Heart left ventricle (tissue), 16 donors: ENCODE measurements around the gene EPG5. TPM values are rescaled to one million over a fixed set of nuclear protein-coding genes. Genes with fewer than 3 reads are reported as not detected.

ENCODE experiments used
- ATAC-seq, 4 donors: fragments of 200-7000 bp; cut with Tn5 transposase; one replicate each; pipeline ENCODE4 v1.9.1; 2020 to 2022; ENCODE audit warnings: moderate library complexity in 4 of 4, mild to moderate bottlenecking in 3 of 4, moderate number of reproducible peaks in 1 of 4
- DNase-seq, 5 donors: peaks; one replicate each; pipeline ENCODE4 v3.0.0-alpha.2; 2020
- H3K27ac ChIP-seq, 12 donors: fragments of 200-600 bp; sonication (generic) in 4 of 12; one replicate each; pipeline versions ENCODE4 v1.5.0 to v1.8.0; 2016 to 2022; ENCODE audit warnings: mild to moderate bottlenecking in 2 of 12
- H3K27me3 ChIP-seq, 9 donors: fragments of 200-600 bp; sonication (generic) in 2 of 9; one replicate each; pipeline versions ENCODE4 v1.5.1 to v1.8.0; 2016 to 2022; ENCODE audit warnings: mild to moderate bottlenecking in 3 of 9
- H3K36me3 ChIP-seq, 9 donors: fragments of 200-600 bp; sonication (generic) in 2 of 9; one replicate each; pipeline versions ENCODE4 v1.5.0 to v1.8.0; 2018 to 2022; ENCODE audit warnings: mild to moderate bottlenecking in 2 of 9
- H3K4me1 ChIP-seq, 12 donors: fragments of 200-600 bp; sonication (generic) in 4 of 12; one replicate each; pipeline versions ENCODE4 v1.5.0 to v1.8.0; 2016 to 2022; ENCODE audit warnings: mild to moderate bottlenecking in 3 of 12
- H3K4me3 ChIP-seq, 12 donors: fragments of 200-600 bp; sonication (generic) in 4 of 12; one replicate each; pipeline versions ENCODE4 v1.5.0 to v1.8.0; 2017 to 2022; ENCODE audit warnings: mild to moderate bottlenecking in 9 of 12, moderate library complexity in 4 of 12
- H3K9me3 ChIP-seq, 12 donors: fragments of 200-600 bp; sonication (generic) in 4 of 12; one replicate each; pipeline versions ENCODE4 v1.5.0 to v1.8.0; 2016 to 2022; ENCODE audit warnings: mild to moderate bottlenecking in 1 of 12
- CTCF ChIP-seq, 12 donors: fragments of 200-600 bp; sonication (generic) in 4 of 12; IDR thresholded peaks; one replicate each; pipeline versions ENCODE4 v1.5.0 to v1.8.0; 2018 to 2022; ENCODE audit warnings: antibody characterized with exemption in 12 of 12, mild to moderate bottlenecking in 5 of 12
- POLR2A ChIP-seq, 2 donors: fragments of 450-650 bp; IDR thresholded peaks; one replicate each; pipeline ENCODE4 v1.6.1; 2017; ENCODE audit warnings: antibody characterized with exemption in 2 of 2, mild to moderate bottlenecking in 2 of 2, moderate library complexity in 2 of 2
- WGBS, 4 donors: extraction: QIAGEN DNeasy Blood & Tissue Kit in 2 of 4; methylation state at CpG; one replicate each; pipeline versions ENCODE4 v1.1.5 to v1.1.7; 2013 to 2018; 5-methylcytosine and 5-hydroxymethylcytosine counted together
- intact Hi-C, 10 donors: fragments of 100-400 bp; cut with DNase I; formaldehyde crosslinking; loops; one replicate each; pipeline versions ENCODE4 v1.11.1 to v1.14.2; 2022
- polyA plus RNA-seq, 2 donors: library from polyadenylated mRNA; stranded (reverse); fragments of 200-250 nt; gene quantifications; one replicate each; pipeline ENCODE4 v1.2.3, GENCODE V29; 2013
- total RNA-seq, 9 donors: library from RNA; depleted of rRNA in 2 of 9; stranded (reverse); fragments of >200 nt in 2 of 9; fragmentation: NEBNext Ultra II Directional in 3 of 9; extraction: Animal tissue kit (Norgen Biotek cat#: 25700) in 3 of 9; gene quantifications; one replicate each; pipeline versions ENCODE4 v1.1.0 to v1.2.4, GENCODE V29; 2016 to 2023
- donor health status: ischemic (EF 13 %, LVEDD 7.1; RV severe dilation, severe dysfunction).
- donor health status: healthy with polysubstance abuse.
- donor health status: DM: no; HTN: yes; CAD: no.
- donor health status: DM: no; HTN: no; CAD: no.
- donor health status: ischemic (EF 25% LVEDD 6.9; RV normal size, moderate dysfunction).
- donor health status: ischemic (EF 25% LVEDD 5.7; RV mildly dilated, moderate dysfunction).
- donor health status: healthy.
- donor health status: DM: yes; HTN: yes; CAD: no.
- donor health status: ischemic (EF 35%, LVEDD 5.7; RV mildly dilated, moderate dysfunction).
- donor health status: nonischemic (EF 11% LVEDD 7.7; RV severe dilation, severe dysfunction).
- donor health status: DM: yes; HTN: yes; CAD: no.
- donor health status: PGD.
- donor health status: ischemic (EF 29% LVEDD 5.4; RV normal size, mild dysfunction).
- donor health status: nonischemic (EF 23%, LVEDD 6.1; RV moderate dilation, normal function).

EPG5 gene
- total and polyA plus RNA-seq, 11 donors: 7.9 to 37.8 (median 23.5) TPM

GRCh38 chr18:45879681-45880655, 87.2 kb downstream of the EPG5 start:
- no peak overlapping the region for H3K27ac ChIP-seq

GRCh38 chr18:45877403-45877802, 89.7 kb downstream of the EPG5 start:
- Histone ChIP-seq H3K4me1 (peaks cover 0 to 6% (median 2%) of the 10 kb centered on the region in 12 donors), H3K27ac (no peak overlapping the region), H3K27me3 (no peaks in the 10 kb centered on the region), H3K4me3 (no peak overlapping the region), H3K9me3 (no peaks in the 10 kb centered on the region), H3K36me3 (peaks cover 3 to 92% (median 81%) of the 10 kb centered on the region in 9 donors)
- DNase-seq: no peak
- ATAC-seq: no peak
- intact Hi-C loops: loop anchor here in 1 of 10 donors (5.0 kb wide), 1 partner anchor 185 kb away; no protein-coding TSS in a partner anchor
- 96 to 98% (median 97%) methylated on average over 3 of the region's 3 CpGs for WGBS, 4 donors
- TF ChIP-seq CTCF (IDR thresholded peaks at IDR 0.05): no peak
- TF ChIP-seq POLR2A (IDR thresholded peaks at IDR 0.05): no peak

More at GRCh38 chr18:45879681-45880655, 87.2 kb downstream of the EPG5 start:
- ATAC-seq (peak; percentile 81 to 95 (median 92)), DNase-seq (peak; percentile 64 to 87 (median 68))
- TF ChIP-seq CTCF (IDR thresholded peaks at IDR 0.05) (peak; percentile 98 to 100 (median 99)), POLR2A (IDR thresholded peaks at IDR 0.05) (no peak)
- peaks cover 3 to 94% (median 81%) of the 10 kb centered on the region in 9 donors for H3K36me3 ChIP-seq
- peaks cover 0 to 6% (median 2%) of the 10 kb centered on the region in 12 donors for H3K4me1 ChIP-seq
- no peaks in the 10 kb centered on the region for H3K27me3 ChIP-seq
- H3K9me3 ChIP-seq: no peaks in the 10 kb centered on the region
- intact Hi-C loops: loop anchor here (1.0 to 10.0 kb wide), 8 partner anchors 95 to 215 kb away; no protein-coding TSS in a partner anchor
- H3K4me3 ChIP-seq: no peak overlapping the region
- WGBS, 4 donors: 36 to 40% (median 39%) methylated on average over 16 to 17 of the region's 17 CpGs

GRCh38 chr18:45876161-45876560, 91.0 kb downstream of the EPG5 start:
- H3K36me3 ChIP-seq: peaks cover 3 to 89% (median 80%) of the 10 kb centered on the region in 9 donors
- intact Hi-C loops: loop anchor here in 1 of 10 donors (5.0 kb wide), 1 partner anchor 184 kb away; no protein-coding TSS in a partner anchor
- H3K9me3 ChIP-seq: no peaks in the 10 kb centered on the region
- H3K27ac ChIP-seq: no peak overlapping the region
- WGBS, 4 donors: 91 to 95% (median 94%) methylated on average over 3 of the region's 3 CpGs
- no peak overlapping the region for H3K4me3 ChIP-seq
- DNase-seq (no peak), ATAC-seq (no peak)
- peaks cover 0 to 6% (median 2%) of the 10 kb centered on the region in 12 donors for H3K4me1 ChIP-seq
- no peaks in the 10 kb centered on the region for H3K27me3 ChIP-seq
- TF ChIP-seq POLR2A (IDR thresholded peaks at IDR 0.05) (no peak), CTCF (IDR thresholded peaks at IDR 0.05) (no peak)
